NCI-H226 (cell line): Measurements from ENCODE around the gene ERMARD.

ENCODE experiments used
- DNase-seq: peaks from one replicate; pipeline ENCODE4 v3.0.0-alpha.2; 2015

ERMARD gene

GRCh38 chr6:169784821-169785340, 33.5 kb downstream of the ERMARD start:
- DNase-seq: no peak

GRCh38 chr6:169785566-169785965, 34.1 kb downstream of the ERMARD start:
- no peak for DNase-seq

- DNase-seq: no peak
Observed at GRCh38 chr6:169786349-169786748, 34.9 kb downstream of the ERMARD start.

- no peak for DNase-seq
Observed at GRCh38 chr6:169787797-169788196, 36.4 kb downstream of the ERMARD start.

GRCh38 chr6:169788809-169789145, 37.4 kb downstream of the ERMARD start:
- DNase-seq: no peak

GRCh38 chr6:169789146-169789943, 37.9 kb downstream of the ERMARD start:
- no peak for DNase-seq

GRCh38 chr6:169789944-169790927, 38.8 kb downstream of the ERMARD start:
- peak; percentile 50 for DNase-seq

- no peak for DNase-seq
Observed at GRCh38 chr6:169791721-169792131, 40.3 kb downstream of the ERMARD start.

GRCh38 chr6:169792306-169793015, 41.0 kb downstream of the ERMARD start:
- no peak for DNase-seq

- DNase-seq: no peak
Observed at GRCh38 chr6:169793408-169793807, 42.0 kb downstream of the ERMARD start.

- no peak for DNase-seq
Observed at GRCh38 chr6:169794317-169795055, 43.1 kb downstream of the ERMARD start.

GRCh38 chr6:169795196-169795595, 43.8 kb downstream of the ERMARD start:
- no peak for DNase-seq

GRCh38 chr6:169798764-169799473, 47.5 kb downstream of the ERMARD start:
- no peak for DNase-seq

- no peak for DNase-seq
Observed at GRCh38 chr6:169799474-169799926, 48.1 kb downstream of the ERMARD start.

- no peak for DNase-seq
Observed at GRCh38 chr6:169800116-169800667, 48.8 kb downstream of the ERMARD start.

- peak; percentile 21 for DNase-seq
Observed at GRCh38 chr6:169800668-169801395, 49.4 kb downstream of the ERMARD start.

- no peak for DNase-seq
Observed at GRCh38 chr6:169801396-169802160, 50.2 kb downstream of the ERMARD start.

GRCh38 chr6:169802790-169803189, 51.4 kb downstream of the ERMARD start:
- no peak for DNase-seq

- no peak for DNase-seq
Observed at GRCh38 chr6:169803271-169803811, 51.9 kb downstream of the ERMARD start.
